Stimulated activated memory B cell treated with anti-CD40 and anti-IgM and Interleukin-4, amounts not matched to agents 10 μg/mL and 1 μg/mL and 100 μg/mL, for 72 hours (primary cell): ENCODE measurements around the gene NDUFB8.

Source experiments
- ATAC-seq: fragments of 150-1000 bp; cut with Tn5 transposase; 2 replicates; pipeline ENCODE4 v1.10.0; 2021
- H3K27ac Mint-ChIP-seq: one replicate; pipeline ENCODE4 v1.8.0; 2022; ENCODE audit warnings: mild to moderate bottlenecking, mixed read lengths
- H3K27me3 Mint-ChIP-seq: one replicate; pipeline ENCODE4 v1.8.0; 2022; ENCODE audit warnings: mixed read lengths
- H3K36me3 Mint-ChIP-seq: one replicate; pipeline ENCODE4 v1.8.0; 2022; ENCODE audit warnings: mixed read lengths
- H3K4me1 Mint-ChIP-seq: one replicate; pipeline ENCODE4 v1.8.0; 2022; ENCODE audit warnings: mixed read lengths
- H3K4me3 Mint-ChIP-seq: one replicate; pipeline ENCODE4 v1.8.0; 2022; ENCODE audit warnings: mild to moderate bottlenecking, moderate library complexity, mixed read lengths
- H3K9me3 Mint-ChIP-seq: one replicate; pipeline ENCODE4 v1.8.0; 2022; ENCODE audit warnings: mixed read lengths

NDUFB8 gene

DNA sequence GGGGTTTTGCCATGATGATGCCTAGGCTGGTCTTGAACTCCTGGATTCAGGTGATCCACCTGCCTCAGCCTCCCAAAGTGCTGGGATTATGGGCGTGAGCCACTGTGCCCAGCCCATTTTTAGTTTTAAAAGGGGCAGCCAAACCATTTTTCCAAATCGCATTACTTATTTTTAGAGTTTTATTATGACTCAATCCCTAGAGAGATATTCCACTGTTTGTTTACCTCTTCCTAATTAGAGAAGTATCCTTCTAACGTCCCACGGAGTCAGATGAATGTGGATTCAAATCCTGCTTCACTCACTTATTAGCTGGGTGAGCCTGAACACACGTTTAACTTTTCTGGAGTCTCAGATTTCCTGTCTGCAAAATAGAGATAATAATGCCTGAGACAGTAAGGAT, 51.7 kb downstream of the NDUFB8 start:
- peaks cover 2% of the 10 kb centered on the region for H3K9me3 Mint-ChIP-seq
- peaks cover 17% of the 10 kb centered on the region for H3K4me1 Mint-ChIP-seq
- ATAC-seq: no peak
- peaks cover 40% of the 10 kb centered on the region for H3K27me3 Mint-ChIP-seq
- no peak overlapping the region for H3K27ac Mint-ChIP-seq
- no peak overlapping the region for H3K4me3 Mint-ChIP-seq
- H3K36me3 Mint-ChIP-seq: no peaks in the 10 kb centered on the region
